NCI-H2196 (cell line): Measurements from ENCODE around the gene TMUB1.

ENCODE experiments used
- DNase-seq: peaks from one replicate; lab custom pipeline; 2025; ENCODE audit not compliant: unreplicated experiment; lab: John Stamatoyannopoulos, UW

TMUB1 gene

DNA sequence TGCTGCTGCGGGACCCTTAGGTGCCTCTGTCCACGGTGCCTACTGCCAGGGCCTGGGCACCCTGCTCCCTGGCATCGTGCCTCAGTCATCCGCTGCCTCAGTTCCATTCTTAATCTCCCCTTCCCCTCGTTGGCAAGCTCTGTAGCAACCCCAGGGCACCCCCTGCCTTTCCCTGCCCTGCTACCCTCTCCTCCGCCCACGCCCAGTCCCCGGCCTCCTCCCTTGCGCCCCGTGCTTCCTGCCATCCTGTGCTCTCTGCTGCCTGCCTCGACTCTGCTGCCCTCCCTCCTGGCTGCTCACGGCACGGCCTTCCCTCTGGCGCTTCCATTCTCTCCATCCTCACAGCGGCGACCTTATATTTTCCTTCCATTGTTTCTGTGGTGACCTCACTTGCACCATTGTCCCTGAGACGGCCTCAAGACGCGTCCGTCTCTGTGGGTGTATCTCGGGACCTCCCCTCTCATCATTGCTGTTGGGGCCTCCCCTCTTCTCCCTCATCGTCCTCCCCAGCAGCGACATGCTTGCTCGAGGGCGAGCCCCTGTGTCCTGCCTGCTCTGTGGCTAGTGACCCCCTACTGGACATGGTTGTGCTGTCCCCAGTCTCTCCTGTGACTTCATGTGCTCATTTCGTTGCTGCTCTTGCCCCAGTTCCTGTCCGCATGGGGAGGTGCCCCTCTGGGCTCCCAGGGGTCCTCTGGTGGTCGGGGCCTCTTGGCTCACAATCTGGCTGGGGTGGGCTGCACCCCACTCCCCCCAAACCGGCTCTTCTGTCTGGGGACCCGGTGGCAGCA is 38.3 kb upstream of the TMUB1 start:
- DNase-seq: no peak

DNA sequence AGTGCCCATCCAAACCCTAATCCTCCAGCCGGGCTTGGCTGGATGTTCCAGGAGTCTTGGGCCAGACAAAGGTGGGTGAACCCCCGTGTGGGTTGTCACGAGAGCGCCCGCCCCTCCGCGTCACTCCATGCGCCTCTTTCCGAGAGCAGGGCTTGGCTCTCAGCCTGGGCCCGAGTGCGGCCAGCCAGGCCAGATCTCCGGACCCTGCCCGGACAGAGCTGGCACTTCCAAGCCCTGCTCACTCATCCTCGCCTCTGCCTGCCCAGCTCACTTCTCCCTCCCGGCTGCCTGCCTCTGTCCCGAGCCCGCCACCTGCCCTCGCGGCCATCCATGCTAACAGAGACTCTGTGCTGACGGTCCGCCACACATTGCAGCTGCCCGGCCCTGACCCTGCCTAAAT is 37.6 kb upstream of the TMUB1 start:
- no peak for DNase-seq

DNA sequence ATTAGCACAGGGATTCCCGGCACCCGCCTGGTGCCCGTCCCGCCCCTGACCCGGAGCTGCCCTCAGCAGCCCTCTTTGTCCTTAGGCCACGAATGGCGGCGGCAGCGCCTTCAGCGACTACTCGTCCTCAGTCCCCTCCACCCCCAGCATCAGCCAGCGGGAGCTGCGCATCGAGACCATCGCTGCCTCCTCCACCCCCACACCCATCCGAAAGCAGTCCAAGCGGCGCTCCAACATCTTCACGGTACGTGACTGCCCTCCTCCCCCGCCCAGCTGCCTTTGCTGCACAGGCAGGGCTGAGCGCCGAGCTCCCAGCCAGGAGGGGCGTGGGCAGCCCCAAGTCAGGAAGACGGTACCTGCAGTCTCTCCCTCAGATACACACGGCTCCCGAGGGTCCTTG is 36.6 kb upstream of the TMUB1 start:
- no peak for DNase-seq

DNA sequence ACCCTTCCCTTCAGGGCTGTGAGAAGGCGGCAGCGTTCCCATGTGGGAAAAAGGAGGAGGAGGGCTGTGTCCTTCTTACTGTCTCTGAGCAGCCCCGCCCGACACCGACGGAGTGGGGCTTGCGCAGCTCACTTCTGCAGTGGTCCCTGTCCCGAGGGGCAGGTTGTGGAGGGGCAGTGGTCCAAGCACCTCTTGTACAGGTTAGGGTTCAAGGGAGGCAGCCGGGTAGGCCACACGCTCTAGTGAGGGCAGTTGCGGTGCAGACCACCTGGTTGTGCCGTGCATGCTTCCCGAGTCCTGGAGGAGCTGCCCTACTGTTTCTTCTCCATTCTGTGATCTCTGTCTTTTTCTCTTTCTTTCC is 35.7 kb upstream of the TMUB1 start:
- DNase-seq: no peak

DNA sequence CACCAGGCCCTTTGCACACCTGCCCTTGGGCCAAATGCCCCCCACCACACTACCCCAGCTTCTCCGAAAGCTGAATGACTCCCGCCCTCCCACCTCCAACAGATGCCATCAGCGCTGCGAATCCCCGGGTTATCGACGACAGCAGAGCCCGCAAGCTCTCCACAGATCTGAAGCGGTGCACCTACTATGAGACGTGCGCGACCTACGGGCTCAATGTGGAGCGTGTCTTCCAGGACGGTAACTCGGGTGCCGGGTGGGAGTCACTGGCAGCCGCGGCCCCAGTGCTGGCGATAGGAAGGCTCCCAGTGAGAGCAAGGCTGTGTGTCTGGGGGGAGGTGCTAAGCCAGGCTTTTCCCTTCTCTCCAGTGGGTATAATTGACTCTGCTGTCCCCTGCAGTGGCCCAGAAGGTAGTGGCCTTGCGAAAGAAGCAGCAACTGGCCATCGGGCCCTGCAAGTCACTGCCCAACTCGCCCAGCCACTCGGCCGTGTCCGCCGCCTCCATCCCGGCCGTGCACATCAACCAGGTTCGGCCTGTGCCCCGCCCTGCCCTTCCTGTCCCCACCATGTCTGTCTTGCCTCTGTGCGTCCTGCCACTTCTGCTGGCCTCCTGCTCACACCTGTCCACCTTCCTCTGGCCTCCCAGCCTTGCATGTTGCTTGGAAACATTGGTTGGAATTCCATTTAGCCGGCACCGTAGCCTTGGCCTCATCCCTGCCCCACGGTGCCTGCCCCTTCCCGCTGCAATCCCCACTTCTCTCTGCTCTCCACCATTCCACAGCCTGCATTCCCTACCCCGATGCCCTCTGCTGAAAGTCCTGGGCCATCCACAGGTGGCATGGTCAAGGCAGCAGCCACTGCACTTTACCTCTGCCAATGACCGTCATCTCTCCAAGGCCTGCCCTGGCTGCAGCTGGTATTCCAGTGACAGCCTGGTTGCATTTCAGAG is 35.1 kb upstream of the TMUB1 start:
- no peak for DNase-seq

DNA sequence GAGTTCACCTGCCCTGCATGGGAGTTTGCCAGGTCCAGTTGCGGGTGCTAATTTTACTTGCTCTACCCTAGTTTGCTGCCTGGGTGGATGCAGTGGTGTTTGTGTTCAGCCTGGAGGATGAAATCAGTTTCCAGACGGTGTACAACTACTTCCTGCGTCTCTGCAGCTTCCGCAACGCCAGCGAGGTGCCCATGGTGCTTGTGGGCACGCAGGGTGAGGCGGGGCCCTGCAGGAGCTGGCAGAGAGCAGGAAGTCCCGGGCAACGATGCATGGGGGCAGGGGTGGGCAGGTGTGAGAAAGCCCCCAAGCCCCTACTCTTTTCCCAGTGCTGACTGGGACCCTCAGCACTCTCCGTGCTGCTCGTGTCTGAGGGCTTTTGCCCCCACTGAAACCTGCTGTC is 34.3 kb upstream of the TMUB1 start:
- no peak for DNase-seq

DNA sequence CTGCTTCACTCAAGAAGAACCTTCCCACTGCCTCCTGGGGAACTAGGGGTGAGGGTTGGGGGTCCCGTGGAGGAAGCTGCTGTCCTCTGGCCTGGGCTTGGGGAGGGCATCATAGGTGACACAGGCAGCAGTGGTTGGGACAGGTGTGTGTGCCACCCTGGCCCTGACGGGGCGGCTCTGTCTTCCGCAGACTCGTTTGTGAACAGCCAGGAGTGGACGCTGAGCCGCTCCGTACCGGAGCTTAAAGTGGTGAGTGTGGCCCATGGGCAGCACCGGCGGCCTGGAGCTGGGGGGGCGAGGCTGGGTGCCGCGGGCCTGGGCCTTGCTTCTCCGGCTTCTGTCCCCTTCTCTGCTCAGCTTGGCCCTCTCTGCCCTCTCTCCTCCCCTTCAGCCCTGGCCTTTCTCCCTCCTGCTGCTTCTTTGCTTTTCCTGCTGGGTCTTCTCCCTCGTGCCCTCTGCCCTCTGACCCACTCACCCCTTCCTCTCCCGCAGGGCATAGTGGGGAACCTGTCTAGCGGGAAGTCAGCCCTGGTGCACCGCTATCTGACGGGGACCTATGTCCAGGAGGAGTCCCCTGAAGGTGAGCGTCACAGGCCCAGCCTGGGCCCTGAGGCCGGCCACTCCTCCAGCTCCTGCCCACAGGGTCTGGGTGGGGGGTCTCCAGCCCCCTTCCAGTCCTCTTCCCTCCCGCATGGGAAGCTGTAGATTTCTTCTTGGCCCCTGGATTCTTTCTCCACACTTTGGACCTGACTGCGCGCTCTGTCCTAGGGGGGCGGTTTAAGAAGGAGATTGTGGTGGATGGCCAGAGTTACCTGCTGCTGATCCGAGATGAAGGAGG is 33.5 kb upstream of the TMUB1 start:
- DNase-seq: no peak

DNA sequence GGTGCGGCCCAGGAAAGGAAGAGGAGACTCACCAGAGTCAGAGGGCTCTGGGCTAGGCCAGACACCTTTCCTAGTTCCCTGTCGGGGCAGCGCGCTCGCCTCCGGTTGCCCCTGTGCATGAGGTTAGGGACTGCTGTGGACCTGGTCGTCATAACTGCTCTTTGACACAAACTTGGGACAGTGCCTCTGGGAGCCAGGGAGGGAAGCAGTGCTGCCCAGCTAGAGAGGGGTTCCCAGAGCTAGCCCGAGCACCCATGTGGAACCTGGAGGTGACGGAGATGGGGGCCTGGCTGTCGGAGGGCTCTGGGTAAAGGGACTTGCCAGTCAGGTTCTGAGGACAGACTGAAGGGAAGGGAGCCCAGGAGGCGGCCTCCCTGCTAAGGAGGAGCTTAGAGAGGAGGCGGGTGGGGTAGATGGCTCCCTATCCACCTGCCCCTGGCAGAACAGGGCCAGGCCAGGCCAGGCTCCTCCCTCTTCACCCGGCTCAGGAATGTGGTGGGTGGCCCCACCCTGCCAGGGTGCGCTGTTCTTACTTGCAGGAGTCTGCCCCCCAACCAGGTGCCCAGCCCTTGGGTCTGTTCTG is 32.6 kb upstream of the TMUB1 start:
- DNase-seq: no peak

DNA sequence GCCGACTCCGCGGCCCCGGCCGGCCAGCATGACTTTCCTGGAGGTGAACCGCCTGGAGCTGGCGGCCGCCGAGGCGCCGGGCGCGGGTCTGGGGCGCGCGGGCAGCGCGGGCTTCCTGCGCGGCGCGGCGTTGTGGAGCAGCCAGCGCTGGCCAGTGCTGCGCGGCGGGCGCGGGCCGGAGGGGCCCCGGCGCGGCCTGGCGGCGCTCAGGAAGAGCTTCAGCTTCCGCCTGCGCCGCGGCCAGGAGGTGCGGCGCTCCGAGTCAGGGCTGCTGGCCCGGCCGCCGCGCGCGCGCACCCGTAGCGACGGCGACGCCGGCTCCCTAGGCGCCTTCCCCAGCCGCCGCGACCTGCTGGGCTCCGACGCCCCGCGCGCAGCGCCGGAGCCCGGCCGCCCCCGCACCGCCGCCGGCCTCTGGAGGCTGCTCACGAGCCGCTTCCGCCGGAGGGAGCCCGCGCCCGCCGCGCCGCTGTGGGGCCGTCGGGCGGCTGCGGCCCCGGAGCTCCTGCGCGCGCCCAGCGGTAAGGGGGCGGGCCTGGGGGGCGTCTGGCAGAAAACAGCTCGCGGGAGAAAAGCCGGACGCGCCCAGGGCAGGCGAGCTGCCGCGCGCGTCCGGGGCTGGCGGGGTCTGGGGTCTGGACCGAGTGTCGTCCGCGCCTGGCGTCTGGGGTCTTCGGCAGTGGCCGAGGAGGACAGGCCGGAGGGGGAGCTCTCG is 32.0 kb upstream of the TMUB1 start:
- DNase-seq: no peak

DNA sequence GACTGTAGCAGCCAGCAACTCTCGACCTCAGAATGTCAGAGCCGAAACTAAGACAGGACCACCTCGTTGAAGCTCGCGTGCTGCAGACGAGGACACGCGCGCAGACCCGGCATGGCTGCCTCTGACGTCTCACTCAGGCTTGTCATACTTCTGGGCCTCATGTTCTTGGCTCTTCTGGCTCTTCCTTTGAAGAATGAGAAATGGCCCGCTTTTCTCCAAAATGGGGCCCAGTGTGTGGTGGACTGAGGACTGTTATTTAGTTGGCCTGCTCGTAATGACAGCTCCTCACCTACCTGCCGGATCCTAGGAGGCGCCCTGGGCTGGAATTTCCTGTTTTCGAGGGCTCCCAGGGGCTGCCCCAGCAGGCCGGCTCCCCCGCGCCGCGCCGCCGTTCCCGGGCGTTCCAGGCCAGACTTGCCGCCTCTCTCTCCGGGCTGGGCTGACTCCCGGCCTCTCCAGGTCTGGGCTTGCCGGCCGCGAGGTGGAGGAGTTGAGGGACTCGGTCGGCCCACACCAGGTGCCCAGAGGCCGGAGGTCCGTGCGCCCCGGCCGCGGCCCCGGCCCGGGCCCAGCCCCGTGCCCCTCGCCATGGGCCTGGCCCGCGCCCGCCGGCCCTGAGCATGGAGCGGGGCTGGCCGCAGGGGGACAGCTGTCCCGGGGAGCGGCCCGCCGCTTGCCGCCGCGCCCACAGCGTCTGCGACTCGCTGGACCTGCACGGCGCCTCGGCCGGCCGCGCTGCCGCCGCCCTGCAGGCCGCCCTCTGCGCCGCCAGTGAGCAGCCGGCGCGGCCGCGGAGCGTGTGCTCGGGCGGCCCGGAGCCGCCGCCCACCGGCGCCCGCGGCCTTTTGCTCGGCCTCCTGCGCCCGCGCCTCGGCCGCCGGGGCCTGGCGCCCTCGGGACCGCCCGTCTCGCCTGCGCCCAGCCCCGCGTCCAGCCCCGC is 31.1 kb upstream of the TMUB1 start:
- DNase-seq: no peak

DNA sequence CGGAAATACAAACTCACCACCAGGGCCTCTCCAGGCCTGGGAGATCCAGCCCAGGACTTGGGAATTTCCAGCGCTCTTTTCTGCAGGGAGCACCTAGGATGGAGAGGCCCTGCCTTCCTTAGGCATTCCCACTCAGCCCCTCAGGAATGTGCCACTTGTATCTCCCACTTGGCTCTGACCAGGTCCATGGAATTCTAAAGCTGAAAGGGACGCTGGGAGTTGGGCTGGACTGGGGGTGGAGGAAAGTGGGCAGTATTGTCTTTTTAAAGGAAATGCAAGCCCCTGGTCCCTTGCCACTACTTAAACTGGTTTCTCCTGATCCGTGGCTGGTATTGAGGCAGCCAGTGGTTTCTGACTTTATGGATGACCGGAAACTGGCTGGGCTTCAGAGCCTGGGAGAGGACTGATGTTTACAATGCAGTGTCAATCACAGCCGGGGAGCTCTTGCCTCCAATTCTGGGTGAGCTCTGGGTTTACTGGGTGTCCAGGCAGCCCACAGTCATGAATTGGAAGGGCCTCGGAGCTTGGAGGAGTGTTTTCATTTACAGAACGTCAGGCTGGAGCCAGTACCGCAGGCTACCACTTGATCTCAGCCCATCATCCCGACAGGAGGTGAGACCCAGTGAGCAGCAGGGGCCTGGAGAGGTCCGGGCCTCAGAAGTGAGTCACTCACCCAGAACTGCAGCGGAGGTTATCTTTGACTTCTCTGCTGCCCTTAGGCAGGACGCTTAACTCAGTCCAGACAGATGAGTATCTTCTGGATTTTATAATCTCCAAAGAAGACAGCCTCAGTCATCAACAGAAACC is 30.3 kb upstream of the TMUB1 start:
- DNase-seq: no peak

DNA sequence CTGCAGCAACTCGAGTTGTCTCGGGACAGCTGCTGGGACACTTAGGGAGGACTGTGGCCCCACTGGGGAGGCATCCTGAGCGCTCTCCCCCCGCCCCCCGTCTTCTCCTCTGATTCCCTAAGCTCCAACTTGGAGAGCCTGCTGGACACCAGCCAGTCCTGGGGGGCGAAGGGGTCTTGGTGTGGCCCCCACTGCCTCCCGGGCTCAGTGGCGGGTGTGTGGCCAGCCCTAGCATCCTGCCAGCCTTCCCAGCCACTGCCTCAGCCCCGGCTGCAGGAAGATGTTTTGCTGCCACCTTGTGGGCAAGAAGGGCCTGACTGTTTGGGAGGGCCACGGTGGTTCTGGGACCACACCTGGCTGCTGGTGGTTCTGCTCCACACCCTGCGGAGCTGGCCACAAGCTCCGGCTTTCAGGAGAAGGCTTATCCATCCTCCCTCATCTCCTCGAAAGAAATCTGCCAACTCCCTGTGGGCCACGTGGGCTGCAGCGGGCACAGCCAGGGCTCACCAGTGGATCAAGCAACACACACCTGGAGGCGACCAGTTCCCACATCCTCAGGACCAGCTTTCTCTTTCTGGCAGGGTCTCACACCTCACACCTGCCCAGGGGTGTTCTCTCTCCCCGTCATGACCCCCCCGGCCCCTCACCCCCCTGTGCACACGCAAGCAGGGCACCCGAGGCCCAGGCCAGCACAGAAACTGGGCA is 27.8 kb upstream of the TMUB1 start:
- DNase-seq: peak; percentile 49

DNA sequence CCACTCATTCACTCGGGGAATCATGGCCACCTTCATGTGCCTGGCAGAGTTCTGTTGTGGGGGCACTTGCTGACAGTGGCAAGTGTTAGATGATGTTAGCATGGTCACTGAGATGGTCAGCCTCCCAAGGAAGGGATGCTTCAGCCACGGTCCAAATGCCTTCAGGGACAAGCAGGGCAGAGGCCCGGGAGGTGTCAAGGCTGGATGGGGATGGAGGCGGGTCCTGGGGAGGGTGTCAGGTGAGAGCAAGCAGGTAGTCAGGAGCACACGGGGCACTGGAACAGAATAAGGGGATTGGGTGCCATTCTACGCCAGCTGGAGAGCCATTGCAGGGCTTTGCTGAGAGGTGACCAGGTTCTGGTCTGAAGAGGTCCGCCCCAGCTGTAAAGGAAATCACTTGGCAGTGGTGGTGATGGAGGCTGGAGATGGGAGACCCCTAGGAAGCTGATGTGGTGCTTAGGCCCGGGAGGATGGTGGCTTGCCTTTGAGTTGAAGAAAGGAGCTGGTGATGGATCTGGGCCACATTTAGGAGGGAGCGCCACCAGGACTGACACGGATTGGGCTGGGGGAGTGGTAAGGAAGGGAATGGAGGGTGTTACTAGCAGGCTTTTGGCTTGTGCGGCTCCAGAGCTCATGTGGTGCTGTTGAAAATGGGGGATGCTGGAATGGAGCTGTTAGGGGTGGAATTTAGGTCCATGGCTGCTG is 27.1 kb upstream of the TMUB1 start:
- no peak for DNase-seq

DNA sequence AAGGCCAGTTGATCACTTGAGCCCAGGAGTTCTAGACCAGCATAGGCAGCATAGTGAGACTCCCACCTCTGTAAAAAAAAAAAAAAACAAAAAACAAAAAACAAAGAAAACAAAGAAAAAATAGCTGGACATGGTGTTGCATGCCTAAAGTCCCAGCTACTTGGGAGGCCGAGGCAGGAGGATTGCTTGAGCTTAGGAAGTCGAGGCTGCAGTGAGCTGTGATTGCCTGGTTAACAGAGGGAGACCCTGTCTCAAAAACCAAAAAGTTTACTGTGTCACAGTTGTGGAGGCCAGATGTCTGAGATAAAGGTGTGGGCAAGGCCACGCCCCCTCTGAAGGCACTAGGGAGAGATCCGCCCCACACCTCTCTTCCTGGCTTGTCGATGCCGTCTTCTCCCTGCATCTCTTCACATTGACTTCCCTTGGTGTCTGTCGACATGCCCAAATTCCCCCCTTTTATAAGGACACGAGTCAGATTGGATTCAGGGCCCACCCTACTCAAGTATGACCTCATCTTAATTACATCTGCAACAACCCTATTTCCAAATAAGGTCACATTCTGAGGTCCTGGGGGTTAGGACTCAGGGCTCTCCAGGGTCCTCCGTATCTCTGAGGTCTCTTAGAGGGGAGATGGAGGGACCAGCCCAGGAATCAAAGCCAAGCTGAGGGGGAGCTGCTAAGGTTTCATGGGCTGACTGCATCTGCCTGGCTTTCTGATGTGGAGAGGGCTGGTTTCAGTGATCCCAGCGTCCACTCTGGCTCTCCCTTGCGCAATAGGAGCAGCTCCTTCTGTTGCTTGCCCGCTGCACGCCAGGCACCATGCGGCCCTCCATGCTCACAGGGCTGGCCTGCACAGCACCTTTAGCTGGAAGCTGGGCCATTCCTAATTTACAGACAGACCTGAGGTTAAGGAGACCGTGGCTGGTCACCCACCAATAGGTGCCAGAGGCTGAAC is 26.1 kb upstream of the TMUB1 start:
- DNase-seq: no peak

DNA sequence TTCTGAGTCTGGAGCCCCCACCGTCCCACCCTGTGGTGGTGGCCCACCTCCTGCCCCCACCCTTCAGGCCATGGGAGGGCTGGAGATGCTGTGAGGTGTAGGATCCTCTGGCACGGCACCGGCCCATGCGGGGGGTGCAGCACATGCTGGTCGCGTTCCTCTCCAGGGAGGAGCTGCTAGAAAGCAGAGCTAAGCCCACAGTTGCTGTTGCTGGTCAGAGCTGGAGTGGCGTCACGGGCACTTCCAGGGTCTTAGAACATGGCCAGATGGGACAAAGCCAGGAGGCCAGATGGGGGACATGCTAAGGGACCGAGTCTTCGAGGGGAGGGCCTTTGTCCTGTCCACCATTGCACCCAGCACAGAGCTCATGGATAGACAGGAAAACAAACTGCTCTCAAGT is 24.6 kb upstream of the TMUB1 start:
- DNase-seq: no peak
